NCI-H1436 (cell line): ENCODE data around the gene ONECUT3.

Experiments used
- DNase-seq: peaks from one replicate; lab custom pipeline; 2025; lab: John Stamatoyannopoulos, UW

Gene ONECUT3

GRCh38 chr19:1768248-1768647 lies 14.9 kb downstream of the ONECUT3 start:
- DNase-seq: no peak

- DNase-seq: no peak
These were observed 15.8 kb downstream of the ONECUT3 start for GRCh38 chr19:1768918-1769644.

- no peak for DNase-seq
These were observed 16.3 kb downstream of the ONECUT3 start for GRCh38 chr19:1769645-1769985.

- no peak for DNase-seq
These were observed 17.7 kb downstream of the ONECUT3 start for GRCh38 chr19:1770866-1771576.

- DNase-seq: no peak
These were observed 19.9 kb downstream of the ONECUT3 start for GRCh38 chr19:1773184-1773583.

GRCh38 chr19:1774989-1775772 lies 21.9 kb downstream of the ONECUT3 start:
- DNase-seq: no peak

- no peak for DNase-seq
These were observed 22.8 kb downstream of the ONECUT3 start for GRCh38 chr19:1775951-1776605.

- no peak for DNase-seq
These were observed 23.4 kb downstream of the ONECUT3 start for GRCh38 chr19:1776606-1777147.

GRCh38 chr19:1777149-1777548 lies 23.8 kb downstream of the ONECUT3 start:
- DNase-seq: no peak

- no peak for DNase-seq
These were observed 26.3 kb downstream of the ONECUT3 start for GRCh38 chr19:1779574-1779973.

GRCh38 chr19:1780272-1780958 lies 27.1 kb downstream of the ONECUT3 start:
- DNase-seq: no peak

GRCh38 chr19:1782521-1782920 lies 29.2 kb downstream of the ONECUT3 start:
- DNase-seq: no peak

GRCh38 chr19:1783354-1783753 lies 30.0 kb downstream of the ONECUT3 start:
- no peak for DNase-seq

- DNase-seq: no peak
These were observed 30.6 kb downstream of the ONECUT3 start for GRCh38 chr19:1783874-1784273.

- no peak for DNase-seq
These were observed 32.0 kb downstream of the ONECUT3 start for GRCh38 chr19:1785310-1785709.

- no peak for DNase-seq
These were observed 33.4 kb downstream of the ONECUT3 start for GRCh38 chr19:1786668-1787067.

- DNase-seq: no peak
These were observed 33.8 kb downstream of the ONECUT3 start for GRCh38 chr19:1787116-1787515.

GRCh38 chr19:1789261-1790041 lies 36.1 kb downstream of the ONECUT3 start:
- no peak for DNase-seq

GRCh38 chr19:1790054-1790792 lies 36.9 kb downstream of the ONECUT3 start:
- no peak for DNase-seq

GRCh38 chr19:1791879-1792278 lies 38.6 kb downstream of the ONECUT3 start:
- no peak for DNase-seq
